ENCODE data around the gene CD53.
"Not testable (repeated sequence)": the region's sequence is repeated elsewhere in the genome, so short reads cannot be mapped to it uniquely, and the experiment has no call there.

CD53 gene

DNA sequence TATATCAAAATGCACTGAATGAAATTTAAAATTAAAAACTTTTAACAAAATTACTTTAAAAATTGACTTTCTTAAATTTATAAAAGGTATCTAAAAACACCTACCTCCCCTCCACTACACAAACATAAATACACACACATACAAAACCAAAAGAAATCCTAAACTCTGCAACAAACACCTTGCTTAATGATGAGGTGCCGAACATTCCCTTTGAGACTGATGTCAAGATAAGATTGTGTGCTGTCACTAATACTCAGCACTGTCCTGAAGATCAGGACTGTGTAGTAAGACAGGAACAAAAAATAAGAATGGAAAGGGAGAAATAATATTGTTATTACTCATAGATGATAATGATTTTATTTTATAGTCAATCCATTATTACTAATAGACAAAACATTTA is 45.1 kb downstream of the CD53 start:
- no peak for DNase-seq

DNA sequence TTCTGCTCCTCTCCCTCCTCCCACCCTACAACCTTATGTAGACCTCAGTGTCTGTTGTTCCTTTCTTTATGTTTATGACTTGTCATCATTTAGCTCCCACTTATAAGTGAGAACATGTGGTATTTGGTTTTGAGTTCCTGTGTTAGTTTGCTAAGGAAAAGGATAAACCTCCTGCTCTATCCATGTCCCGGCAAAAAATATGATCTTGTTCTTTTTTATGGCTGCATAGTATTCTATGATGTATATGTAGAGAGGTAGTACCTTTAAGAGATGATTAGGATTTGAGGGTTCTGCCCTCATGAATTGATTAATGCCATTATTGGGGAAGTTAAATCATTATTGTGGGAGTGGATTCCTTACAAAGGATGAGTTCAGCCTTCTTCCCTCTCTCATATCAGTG is 49.0 kb downstream of the CD53 start:
- DNase-seq, result no peak

GRCh38 chr1:110927484-110928075 is 54.6 kb downstream of the CD53 start:
- no peak for DNase-seq

- DNase-seq, result no peak
Observed at GRCh38 chr1:110928191-110928590, 55.2 kb downstream of the CD53 start.

DNA sequence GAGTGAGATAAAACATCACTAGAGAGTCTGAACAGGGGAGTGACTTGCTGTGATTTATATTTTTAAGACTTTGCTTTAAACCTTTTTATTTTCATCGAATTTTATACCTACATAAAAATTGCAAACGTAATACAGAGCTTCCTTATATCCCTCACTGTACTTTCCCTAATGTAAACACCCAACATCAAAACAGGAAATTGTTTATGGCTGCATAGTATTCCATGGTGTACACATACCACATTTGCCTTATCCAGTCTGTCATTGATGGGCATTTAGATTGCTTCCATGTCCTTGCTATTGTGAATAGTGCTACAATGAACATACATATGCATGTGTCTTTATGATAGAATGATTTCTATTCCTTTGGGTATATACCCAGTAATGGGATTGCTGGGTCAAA is 56.0 kb downstream of the CD53 start:
- no peak for DNase-seq

GRCh38 chr1:110931097-110931496 is 58.1 kb downstream of the CD53 start:
- not testable (repeated sequence) for DNase-seq

GRCh38 chr1:110936567-110936966 is 63.6 kb downstream of the CD53 start:
- DNase-seq, result no peak

- DNase-seq, result no peak
Observed at GRCh38 chr1:110944806-110945205, 71.9 kb downstream of the CD53 start.

DNA sequence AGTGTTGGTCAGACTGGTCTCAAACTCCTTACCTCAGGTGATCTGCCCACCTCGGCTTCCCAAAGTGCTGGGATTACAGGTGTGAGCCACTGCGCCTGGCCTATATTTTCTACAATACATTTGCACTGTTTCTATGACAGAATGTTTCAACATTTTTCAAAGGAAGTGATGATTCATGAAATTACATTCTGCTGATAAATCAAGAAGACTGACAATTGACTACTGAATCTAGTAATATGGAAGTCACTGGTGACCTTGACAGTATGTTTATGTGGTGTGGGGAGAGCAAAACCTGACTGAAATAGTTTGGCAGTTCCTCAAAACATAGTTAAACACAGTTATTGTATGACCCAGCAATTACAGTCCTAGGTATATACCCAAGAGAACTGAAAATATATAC is 72.7 kb downstream of the CD53 start:
- DNase-seq, result no peak

GRCh38 chr1:110948038-110948810 is 75.3 kb downstream of the CD53 start:
- DNase-seq, result no peak
